ENCODE results near the gene ZBED2. TPM values are rescaled to one million over a fixed set of nuclear protein-coding genes. Genes with fewer than 3 reads are reported as not detected.

Gene ZBED2
- total and polyA plus RNA-seq, 2 of the 8 experiments (the other 6 are each of a cell fraction or from before 2014, with no cell fraction given) = not detected

DNA sequence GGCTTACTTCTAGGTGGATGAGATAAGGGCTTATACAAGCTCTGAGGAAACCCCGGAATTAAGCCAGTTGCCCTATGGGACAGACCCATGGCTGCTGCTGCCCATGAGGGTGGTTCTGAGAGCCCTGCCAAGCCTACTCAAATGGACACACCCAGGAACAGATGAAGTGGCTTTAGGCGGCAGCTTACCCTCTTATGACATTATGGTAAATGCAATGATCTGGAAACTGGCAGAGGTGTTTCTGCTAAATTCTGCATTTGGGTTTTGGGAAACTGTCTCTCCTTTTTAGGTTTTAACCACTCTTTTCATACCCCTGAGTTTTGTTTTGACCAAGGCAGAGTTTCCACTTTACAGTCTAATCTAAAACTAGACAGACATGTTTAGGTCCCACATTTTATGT is 9.0 kb upstream of the ZBED2 start:
- H2BK120ac ChIP-seq (replicated peaks; ENCODE audit: low read depth, low read length) = no peak overlapping the region
- no peak overlapping the region for H4K91ac ChIP-seq (replicated peaks; ENCODE audit: insufficient read length, low read length)
- no peaks in the 10 kb centered on the region for H3K23me2 ChIP-seq (ENCODE audit: low read depth, low read length)
- no peak overlapping the region for H3K4me2 ChIP-seq (ENCODE audit: insufficient read depth in 1 of 2, low read depth in 2 of 2, low read length in 2 of 2)
- no peak overlapping the region for H3K23ac ChIP-seq (ENCODE audit: insufficient read length)
- 67% methylated on average over 2 of the region's 2 CpGs; no CpG with 5 or more reads in 1 of the 2 experiments for WGBS, 2 experiments (ENCODE audit: extremely low coverage in 1 of 2, insufficient coverage in 1 of 2, insufficient read length in 1 of 2, insufficient replicate concordance in 2 of 2, low coverage in 1 of 2, low lambda C conversion rate in 2 of 2, missing lambda C conversion rate in 1 of 2)
- TF ChIP-seq PHF8 (conservative IDR thresholded peaks at IDR 0.05; ENCODE audit: low read depth, low read length) = no peak
- no peak for TF ChIP-seq KDM4A (IDR thresholded peaks at IDR 0.05; ENCODE audit: low read depth, low read length, severe bottlenecking)
- H2BK15ac ChIP-seq (ENCODE audit: low read length) = no peak overlapping the region
- H4K20me1 ChIP-seq (replicated peaks in 1 of 2; ENCODE audit: control insufficient read depth in 1 of 2, insufficient read depth in 2 of 2, low read length in 2 of 2) = no peaks in the 10 kb centered on the region
- H2BK20ac ChIP-seq (ENCODE audit: low read length) = no peak overlapping the region
- no peaks in the 10 kb centered on the region for H3K36me3 ChIP-seq (ENCODE audit: control insufficient read depth in 2 of 4, insufficient read depth in 4 of 4, low read length in 3 of 4)
- no peak overlapping the region for H3K18ac ChIP-seq (ENCODE audit: extremely low read depth, low read length)
- no peaks in the 10 kb centered on the region for H3K9me3 ChIP-seq (ENCODE audit: insufficient read depth in 2 of 2, low read depth in 1 of 2, low read length in 1 of 2)
- FAIRE-seq = no peak
- no peak overlapping the region for H2AK5ac ChIP-seq (ENCODE audit: low read depth, low read length)
- H2AFZ ChIP-seq (ENCODE audit: low read length) = no peak overlapping the region
- H3K27me3 ChIP-seq (replicated peaks in 1 of 4; ENCODE audit: control insufficient read depth in 3 of 4, extremely low read depth in 1 of 4, insufficient read depth in 3 of 4, low read length in 3 of 4) = no peaks in the 10 kb centered on the region
- no peak overlapping the region for H2BK12ac ChIP-seq (ENCODE audit: low read depth, low read length)
- H3K27ac ChIP-seq (ENCODE audit: low read depth, low read length) = no peak overlapping the region
- H4K5ac ChIP-seq (ENCODE audit: insufficient read length, low read depth, low read length) = no peak overlapping the region
- DNase-seq (ENCODE audit: low read depth in 1 of 2, low spot score in 2 of 2) = no peak
- no peak overlapping the region for H3K56ac ChIP-seq (replicated peaks; ENCODE audit: insufficient read length, low read depth, low read length)
- H3K79me2 ChIP-seq (ENCODE audit: control insufficient read depth in 1 of 2, insufficient read depth in 2 of 2, low read length in 2 of 2) = no peaks in the 10 kb centered on the region
- H3K4me3 ChIP-seq (ENCODE audit: extremely low read depth in 1 of 4, insufficient read depth in 2 of 4, low read depth in 3 of 4, low read length in 4 of 4) = no peak overlapping the region
- H3K79me1 ChIP-seq (ENCODE audit: low read depth, low read length) = no peaks in the 10 kb centered on the region
- no peaks in the 10 kb centered on the region for H3K4me1 ChIP-seq (replicated peaks in 1 of 4; ENCODE audit: control insufficient read depth in 3 of 4, insufficient read depth in 4 of 4, low read length in 3 of 4)
- no peak overlapping the region for H3K14ac ChIP-seq (ENCODE audit: insufficient read length)
- POLR2A ChIA-PET (ENCODE audit: partially characterized antibody) = no interaction called here
- no peak overlapping the region for H4K8ac ChIP-seq (ENCODE audit: extremely low read depth, insufficient read depth, low read length)
- H2BK5ac ChIP-seq (ENCODE audit: low read depth, low read length) = no peak overlapping the region
- no peak overlapping the region for H3K4ac ChIP-seq (replicated peaks; ENCODE audit: insufficient read length, low read depth, low read length)
- H3K9ac ChIP-seq (replicated peaks in 1 of 4; ENCODE audit: extremely low read depth in 1 of 4, low read depth in 3 of 4, low read length in 3 of 4) = no peak overlapping the region
- CTCF ChIA-PET (ENCODE audit: partially characterized antibody) = no interaction called here

Measured in H1 (cell line).